NCI-H1092 (cell line): ENCODE data around the gene CD81.
A peak's percentile ranks its signal among the peaks of the same experiment; 100 is the strongest.
"Not testable (repeated sequence)": the region's sequence is repeated elsewhere in the genome, so short reads cannot be mapped to it uniquely, and the experiment has no call there.

ENCODE experiments used
- DNase-seq: peaks from one replicate; lab custom pipeline; 2025; lab: John Stamatoyannopoulos, UW

The CD81 gene

GRCh38 chr11:2357651-2358050, 19.5 kb upstream of the CD81 start:
- DNase-seq = not testable (repeated sequence)

GRCh38 chr11:2358754-2359442, 18.2 kb upstream of the CD81 start:
- no peak for DNase-seq

- DNase-seq = no peak
Measured at GRCh38 chr11:2359557-2359956, 17.6 kb upstream of the CD81 start.

- no peak for DNase-seq
Measured at GRCh38 chr11:2360081-2360642, 16.9 kb upstream of the CD81 start.

GRCh38 chr11:2361565-2361964, 15.5 kb upstream of the CD81 start:
- DNase-seq = no peak

- no peak for DNase-seq
Measured at GRCh38 chr11:2362414-2362813, 14.7 kb upstream of the CD81 start.

- DNase-seq = no peak
Measured at GRCh38 chr11:2363130-2363529, 14.0 kb upstream of the CD81 start.

- DNase-seq = no peak
Measured at GRCh38 chr11:2363577-2364370, 13.3 kb upstream of the CD81 start.

GRCh38 chr11:2364386-2364785, 12.7 kb upstream of the CD81 start:
- DNase-seq = not testable (repeated sequence)

GRCh38 chr11:2365571-2366210, 11.4 kb upstream of the CD81 start:
- no peak for DNase-seq

GRCh38 chr11:2366276-2366675, 10.8 kb upstream of the CD81 start:
- DNase-seq = peak; percentile 33

- DNase-seq = no peak
Measured at GRCh38 chr11:2366733-2367132, 10.4 kb upstream of the CD81 start.

- DNase-seq = no peak
Measured at GRCh38 chr11:2367266-2368160, 9.6 kb upstream of the CD81 start.

- no peak for DNase-seq
Measured at GRCh38 chr11:2368178-2368850, 8.8 kb upstream of the CD81 start.

- DNase-seq = no peak
Measured at GRCh38 chr11:2368851-2369180, 8.3 kb upstream of the CD81 start.

- DNase-seq = no peak
Measured at GRCh38 chr11:2369320-2369719, 7.8 kb upstream of the CD81 start.

- DNase-seq = no peak
Measured at GRCh38 chr11:2369896-2370295, 7.2 kb upstream of the CD81 start.

GRCh38 chr11:2374456-2375201, 2.5 kb upstream of the CD81 start:
- DNase-seq = no peak

GRCh38 chr11:2375341-2375853, 1.7 kb upstream of the CD81 start:
- no peak for DNase-seq

- DNase-seq = no peak
Measured at GRCh38 chr11:2375964-2376551, 1.1 kb upstream of the CD81 start.
